Mucosa of rectum (tissue), 2 donors: ENCODE measurements around the gene ZC3H8.
"Not testable (repeated sequence)": the region's sequence is repeated elsewhere in the genome, so short reads cannot be mapped to it uniquely, and the experiment has no call there.

Experiments used
- H3K27ac ChIP-seq, 2 donors: one replicate each; pipeline ENCODE4 v1.7.0; 2013; ENCODE audit warnings: inconsistent platforms in 2 of 2, low read depth in 2 of 2, low read length in 2 of 2
- H3K27me3 ChIP-seq, 2 donors: one replicate each; pipeline ENCODE4 v1.7.0; 2013; ENCODE audit warnings: low read length in 2 of 2; ENCODE audit not compliant: control insufficient read depth in 2 of 2, insufficient read depth in 2 of 2
- H3K36me3 ChIP-seq, 2 donors: one replicate each; pipeline ENCODE4 v1.7.0; 2013; ENCODE audit warnings: low read length in 2 of 2; ENCODE audit not compliant: control insufficient read depth in 2 of 2, insufficient read depth in 2 of 2
- H3K4me1 ChIP-seq, 2 donors: one replicate each; pipeline ENCODE4 v1.7.0; 2013; ENCODE audit warnings: low read length in 2 of 2, mild to moderate bottlenecking in 1 of 2; ENCODE audit not compliant: control insufficient read depth in 2 of 2, insufficient read depth in 2 of 2
- H3K4me3 ChIP-seq, 2 donors: one replicate each; pipeline ENCODE4 v1.7.0; 2013; ENCODE audit warnings: low read length in 2 of 2
- H3K9ac ChIP-seq, 2 donors: one replicate each; pipeline ENCODE4 v1.7.0; 2013; ENCODE audit warnings: low read length in 2 of 2, low read depth in 1 of 2, mild to moderate bottlenecking in 1 of 2
- H3K9me3 ChIP-seq, 2 donors: one replicate each; pipeline ENCODE4 v1.7.0; 2013; ENCODE audit warnings: low read length in 2 of 2; ENCODE audit not compliant: control insufficient read depth in 2 of 2
- donor health status: healthy.
- donor health status: Normal muscosa, but diverticular disease.

The ZC3H8 gene

DNA sequence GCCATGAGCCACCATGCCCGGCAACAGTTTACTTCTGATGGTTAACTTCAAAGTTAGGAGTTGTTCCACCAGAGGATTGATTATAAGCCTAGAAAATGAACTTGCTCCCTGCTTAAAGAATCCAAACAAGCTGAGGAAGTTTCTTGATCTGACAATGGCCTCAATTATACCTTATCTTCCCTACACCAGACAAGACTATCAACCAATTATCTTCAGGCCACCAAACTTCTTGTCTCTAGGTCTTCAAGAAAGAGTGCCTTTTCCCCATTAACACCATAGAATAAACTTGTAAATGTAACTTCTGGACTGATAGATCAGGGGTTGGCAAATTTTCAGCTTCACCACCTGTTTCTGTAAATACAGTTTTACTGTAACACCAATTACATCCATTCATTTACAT lies 15.0 kb downstream of the ZC3H8 start:
- peaks cover 2 to 18% of the 10 kb centered on the region in 2 donors for H3K36me3 ChIP-seq
- H3K9ac ChIP-seq = no peak overlapping the region
- no peaks in the 10 kb centered on the region for H3K9me3 ChIP-seq
- H3K4me3 ChIP-seq = no peak overlapping the region
- H3K27ac ChIP-seq = no peak overlapping the region
- H3K4me1 ChIP-seq = no peaks in the 10 kb centered on the region
- H3K27me3 ChIP-seq = no peaks in the 10 kb centered on the region

DNA sequence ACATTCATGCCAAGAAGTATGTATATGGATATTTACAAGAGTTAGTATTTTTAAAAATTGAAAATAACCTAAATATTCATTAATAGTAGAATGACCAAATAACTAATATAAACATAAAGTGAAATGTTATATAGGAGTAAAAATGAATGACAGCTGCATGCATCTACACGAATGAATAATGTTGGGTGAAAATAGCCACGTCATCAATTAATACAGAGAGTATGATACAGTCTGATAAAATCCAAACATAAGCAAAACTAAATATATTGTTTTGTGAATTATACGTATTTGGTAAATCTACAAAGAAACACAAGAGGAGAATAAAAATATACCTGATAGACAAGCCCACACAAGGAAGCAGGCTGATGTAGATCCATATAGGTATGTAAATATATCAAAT lies 24.5 kb downstream of the ZC3H8 start:
- no peaks in the 10 kb centered on the region for H3K4me1 ChIP-seq
- H3K27me3 ChIP-seq = no peaks in the 10 kb centered on the region
- H3K27ac ChIP-seq = no peak overlapping the region
- H3K9me3 ChIP-seq = no peaks in the 10 kb centered on the region
- H3K36me3 ChIP-seq = peaks cover 0 to 4% of the 10 kb centered on the region in 2 donors
- H3K9ac ChIP-seq = no peak overlapping the region
- H3K4me3 ChIP-seq = no peak overlapping the region

DNA sequence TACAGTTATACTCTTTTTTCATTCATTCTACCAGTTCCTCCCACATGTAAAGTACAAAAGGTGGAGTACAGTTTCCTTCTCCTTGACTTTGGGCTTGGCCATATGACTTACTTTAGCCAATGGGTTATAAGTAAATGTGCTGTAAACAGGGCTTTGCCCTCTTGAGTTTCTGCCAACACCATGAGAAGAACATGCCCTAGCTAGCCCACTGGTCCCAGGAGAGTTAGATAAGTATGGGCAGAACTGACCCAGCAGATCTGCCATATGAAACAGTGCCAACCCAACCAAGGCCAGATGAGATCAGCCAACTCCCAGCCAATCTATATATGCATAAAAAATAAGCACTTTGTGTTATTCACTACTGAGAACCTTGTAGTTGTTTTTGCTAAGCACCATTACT lies 25.5 kb downstream of the ZC3H8 start:
- Histone ChIP-seq H3K36me3 (peaks cover 0 to 4% of the 10 kb centered on the region in 2 donors), H3K27me3 (no peaks in the 10 kb centered on the region), H3K4me3 (no peak overlapping the region), H3K27ac (no peak overlapping the region), H3K4me1 (no peaks in the 10 kb centered on the region), H3K9ac (no peak overlapping the region), H3K9me3 (no peaks in the 10 kb centered on the region)

DNA sequence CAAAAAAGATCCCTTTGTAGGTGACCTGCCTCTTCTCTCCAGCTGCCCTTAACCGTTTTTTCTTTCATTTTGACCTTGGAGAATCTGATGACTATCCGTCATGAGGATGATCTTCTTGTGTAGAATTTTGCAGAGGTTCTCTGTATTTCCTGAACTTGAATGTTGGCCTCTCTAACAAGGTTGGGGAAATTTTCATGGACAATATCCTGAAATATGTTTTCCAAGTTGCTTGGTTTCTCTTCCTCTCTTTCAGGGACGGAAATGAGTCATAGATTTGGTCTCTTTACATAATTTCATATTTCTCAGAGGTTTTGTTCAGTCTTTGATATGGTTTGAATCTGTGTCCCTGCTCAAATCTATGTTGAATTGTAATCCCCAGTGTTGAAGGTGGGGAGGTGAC lies 34.0 kb downstream of the ZC3H8 start:
- Histone ChIP-seq H3K4me3 (no peak overlapping the region), H3K9me3 (no peaks in the 10 kb centered on the region), H3K4me1 (no peaks in the 10 kb centered on the region), H3K9ac (no peak overlapping the region), H3K27me3 (no peaks in the 10 kb centered on the region), H3K36me3 (no peaks in the 10 kb centered on the region), H3K27ac (no peak overlapping the region)

DNA sequence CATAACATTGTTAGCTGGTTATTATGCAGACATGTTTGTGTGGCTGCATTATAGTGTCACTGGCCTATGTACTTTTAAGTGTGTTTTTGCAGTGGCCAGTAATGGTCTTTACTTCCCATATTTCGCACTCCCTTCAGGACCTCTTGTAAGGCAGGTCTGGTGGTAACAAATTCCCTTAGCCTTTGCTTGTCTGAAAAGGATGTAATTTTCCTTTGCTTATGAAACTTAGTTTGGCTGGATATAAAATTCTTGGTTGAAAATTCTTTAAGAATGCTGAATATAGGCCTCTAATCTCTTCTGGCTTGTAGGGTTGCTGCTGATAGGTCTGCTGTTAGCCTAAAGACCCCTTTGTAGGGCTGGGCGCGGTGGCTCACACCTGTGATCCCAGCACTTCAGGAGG lies 34.7 kb downstream of the ZC3H8 start:
- H3K4me1 ChIP-seq = no peaks in the 10 kb centered on the region
- no peaks in the 10 kb centered on the region for H3K27me3 ChIP-seq
- H3K9ac ChIP-seq = no peak overlapping the region
- H3K4me3 ChIP-seq = no peak overlapping the region
- H3K9me3 ChIP-seq = no peaks in the 10 kb centered on the region
- no peak overlapping the region for H3K27ac ChIP-seq
- H3K36me3 ChIP-seq = peaks cover 1 to 3% of the 10 kb centered on the region in 2 donors

DNA sequence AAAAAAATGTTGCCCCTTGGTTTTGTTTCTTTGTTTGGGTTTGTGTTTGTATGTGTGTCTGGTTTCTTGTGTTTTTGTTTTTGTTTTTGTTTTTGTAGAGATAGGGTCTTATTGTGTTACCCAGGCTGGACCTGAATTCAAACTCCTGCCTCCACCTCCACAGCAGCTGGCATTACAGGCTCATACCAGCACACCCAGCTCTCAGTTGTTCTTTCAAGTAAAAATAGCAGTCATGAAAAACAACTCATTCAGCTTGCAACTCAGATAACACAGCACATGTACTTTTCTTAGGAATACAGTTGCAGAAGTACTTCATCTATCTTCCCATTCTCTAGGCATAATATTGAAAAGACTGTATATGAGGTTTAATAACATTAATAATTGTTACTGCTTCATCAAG lies 37.0 kb downstream of the ZC3H8 start:
- Histone ChIP-seq H3K9me3 (no peaks in the 10 kb centered on the region), H3K4me3 (no peak overlapping the region), H3K36me3 (peaks cover 8 to 9% of the 10 kb centered on the region in 2 donors)

DNA sequence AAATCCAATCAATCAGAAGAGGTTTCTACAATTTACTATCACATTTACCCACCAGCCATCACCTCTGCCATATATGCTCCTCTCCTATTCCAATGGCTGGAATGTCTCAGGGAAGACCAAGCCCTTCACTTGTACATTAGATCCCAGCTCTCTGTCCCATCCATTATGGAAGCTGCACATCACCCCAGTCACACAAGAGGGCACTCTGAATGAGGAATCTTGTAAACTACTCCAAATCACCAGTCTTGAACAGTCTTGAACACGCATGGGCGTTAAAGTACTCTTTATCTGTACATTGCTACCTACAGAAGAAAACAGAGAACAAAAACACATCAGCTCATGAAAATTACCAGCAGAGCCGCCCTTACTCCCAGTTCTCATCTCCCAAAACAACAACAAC lies 38.7 kb downstream of the ZC3H8 start:
- Histone ChIP-seq H3K27me3 (no peaks in the 10 kb centered on the region), H3K4me1 (no peaks in the 10 kb centered on the region), H3K36me3 (peaks cover 9 to 13% of the 10 kb centered on the region in 2 donors), H3K9ac (no peak overlapping the region), H3K9me3 (no peaks in the 10 kb centered on the region), H3K27ac (no peak overlapping the region), H3K4me3 (no peak overlapping the region)

More for the DNA sequence above, 37.0 kb downstream of the ZC3H8 start:
- no peak overlapping the region for H3K27ac ChIP-seq
- no peaks in the 10 kb centered on the region for H3K27me3 ChIP-seq
- H3K9ac ChIP-seq = no peak overlapping the region
- no peaks in the 10 kb centered on the region for H3K4me1 ChIP-seq

DNA sequence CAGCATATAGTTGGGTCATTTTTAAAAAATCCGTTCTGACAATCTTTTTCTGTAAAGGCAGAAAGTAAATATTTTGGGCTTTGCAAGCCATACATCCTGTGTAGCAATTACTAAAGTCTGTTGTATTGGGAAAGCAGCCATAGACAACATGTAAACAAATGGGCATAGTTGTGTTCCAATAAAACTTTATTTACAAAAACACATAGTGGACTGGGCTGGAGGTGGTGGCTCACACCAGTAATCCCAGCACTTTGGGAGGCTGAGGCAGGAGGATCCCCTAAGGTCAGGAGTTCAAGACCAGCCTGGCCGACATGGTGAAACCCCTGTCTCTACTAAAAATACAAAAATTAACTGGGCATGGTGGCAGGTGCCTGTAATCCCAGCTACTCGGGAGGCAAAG lies 46.9 kb downstream of the ZC3H8 start:
- H3K36me3 ChIP-seq, H3K9ac ChIP-seq, H3K4me3 ChIP-seq, H3K27ac ChIP-seq, H3K27me3 ChIP-seq, H3K9me3 ChIP-seq, H3K4me1 ChIP-seq: not testable (repeated sequence)

DNA sequence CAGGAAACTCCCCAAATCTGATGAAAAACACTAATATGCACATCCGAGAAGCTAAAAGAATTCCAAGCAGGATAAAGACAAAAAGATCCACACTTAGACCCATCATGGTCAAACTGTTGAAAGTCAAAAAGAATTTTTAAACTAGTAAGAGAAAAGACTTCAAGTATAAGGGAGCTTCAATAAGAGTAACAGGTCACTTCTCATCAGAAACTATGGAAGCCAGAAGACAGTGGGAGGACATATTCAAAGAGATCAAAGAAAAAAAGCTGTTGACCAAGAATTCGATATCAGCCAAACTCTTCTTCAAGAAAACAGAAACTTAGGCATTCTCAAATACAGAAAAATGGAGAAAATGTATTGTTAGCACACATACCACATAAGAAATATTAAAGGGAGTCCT lies 50.4 kb downstream of the ZC3H8 start:
- Histone ChIP-seq H3K4me1 (no peaks in the 10 kb centered on the region), H3K4me3 (no peak overlapping the region), H3K9ac (no peak overlapping the region), H3K27ac (no peak overlapping the region), H3K27me3 (no peaks in the 10 kb centered on the region), H3K36me3 (no peaks in the 10 kb centered on the region), H3K9me3 (peaks cover 7 to 11% of the 10 kb centered on the region in 2 donors)

DNA sequence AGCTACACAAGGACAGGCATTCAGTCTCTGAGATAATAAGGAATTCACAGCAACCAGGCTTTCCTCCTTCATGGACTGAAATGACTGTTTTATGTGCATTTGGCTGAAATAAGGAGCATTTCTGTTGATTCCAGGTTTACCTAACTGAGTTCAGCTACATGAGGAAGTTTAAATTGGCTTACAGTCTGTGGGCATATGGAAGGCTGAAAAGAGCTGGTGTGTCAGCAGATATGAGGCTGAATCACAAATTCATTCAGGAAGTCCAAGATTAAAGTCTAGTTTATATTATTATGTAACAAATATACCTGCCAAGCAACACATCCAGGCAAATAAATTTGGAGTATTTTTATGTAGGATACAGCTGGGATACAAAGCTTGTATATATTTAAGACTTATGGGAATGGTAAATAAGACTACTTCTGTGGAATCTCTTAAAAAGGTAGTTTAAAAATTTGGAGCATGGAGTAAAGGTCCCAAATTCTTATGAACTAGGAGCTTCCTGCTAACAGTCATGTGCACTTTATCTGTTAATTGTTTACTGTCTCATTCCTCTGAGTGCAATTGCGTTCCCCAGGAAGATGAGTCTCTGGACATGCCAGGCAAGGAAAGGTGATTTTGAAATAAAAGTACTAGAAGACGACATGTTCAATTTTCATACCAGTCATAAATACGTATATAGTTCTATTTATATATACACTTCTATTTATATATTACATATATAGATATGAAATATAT lies 53.0 kb downstream of the ZC3H8 start:
- H3K4me1 ChIP-seq = no peaks in the 10 kb centered on the region
- H3K36me3 ChIP-seq = no peaks in the 10 kb centered on the region
- no peaks in the 10 kb centered on the region for H3K27me3 ChIP-seq
- H3K4me3 ChIP-seq = no peak overlapping the region
- peaks cover 7 to 11% of the 10 kb centered on the region in 2 donors for H3K9me3 ChIP-seq
- no peak overlapping the region for H3K9ac ChIP-seq
- H3K27ac ChIP-seq = no peak overlapping the region
